Adrenal gland (tissue), 12 donors: ENCODE results near the gene KIAA1671. TPM values are rescaled to one million over a fixed set of nuclear protein-coding genes. Genes with fewer than 3 reads are reported as not detected.

Source experiments
- DNase-seq, 7 donors: peaks; one replicate each; pipeline ENCODE4 v3.0.0-alpha.2; 2019 to 2020
- H3K27ac ChIP-seq, 5 donors: fragments of 200-600 bp; sonication (generic) in 4 of 5; 1 replicate in 3 of 5; 2 replicates in 2 of 5; pipeline versions ENCODE4 v1.5.1 to v1.8.0; 2016 to 2020; ENCODE audit warnings: mild to moderate bottlenecking in 1 of 5
- H3K27me3 ChIP-seq: fragments of 200-600 bp; 2 replicates; pipeline ENCODE4 v1.8.0; 2021
- H3K36me3 ChIP-seq, 2 donors: fragments of 200-600 bp; replicated peaks in 1 of 2; 1 replicate in 1 of 2; 2 replicates in 1 of 2; pipeline versions ENCODE4 v1.5.1 to v1.8.0; 2018 to 2022
- H3K4me1 ChIP-seq, 2 donors: fragments of 200-600 bp; replicated peaks in 1 of 2; 1 replicate in 1 of 2; 2 replicates in 1 of 2; pipeline versions ENCODE4 v1.5.1 to v1.8.0; 2018 to 2021
- H3K4me3 ChIP-seq, 4 donors: fragments of 200-600 bp; sonication (generic) in 3 of 4; one replicate each; pipeline ENCODE4 v1.5.1; 2016 to 2018
- H3K9me3 ChIP-seq, 3 donors: fragments of 200-600 bp; sonication (generic) in 1 of 3; replicated peaks in 1 of 3; 1 replicate in 2 of 3; 2 replicates in 1 of 3; pipeline versions ENCODE4 v1.5.1 to v1.8.0; 2016 to 2021
- POLR2A ChIP-seq, 2 donors: fragments of 450-650 bp; IDR thresholded peaks; one replicate each; pipeline ENCODE4 v1.6.1; 2017; ENCODE audit warnings: antibody characterized with exemption in 2 of 2, mild to moderate bottlenecking in 2 of 2, moderate library complexity in 1 of 2
- WGBS, 4 donors: extraction: QIAGEN DNeasy Blood & Tissue Kit in 2 of 4; methylation state at CpG; one replicate each; pipeline versions ENCODE4 v1.1.5 to v1.1.7; 2013 to 2017; 5-methylcytosine and 5-hydroxymethylcytosine counted together
- intact Hi-C, 2 donors: fragments of 100-400 bp; cut with DNase I; formaldehyde crosslinking; loops; one replicate each; pipeline versions ENCODE4 v1.14.1 to v1.15.0; 2022 to 2023
- polyA plus RNA-seq, 3 donors: library from polyadenylated mRNA; stranded (reverse); fragments of 200-250 nt in 2 of 3; fragments of 350-450 nt in 1 of 3; fragmentation: Illumina TruSeq in 1 of 3; extraction: RNeasy Lipid Tissue Mini Kit (QIAGEN cat#74804) in 1 of 3; gene quantifications; one replicate each; pipeline ENCODE4 v1.2.3, GENCODE V29; 2013 to 2014
- total RNA-seq, 9 donors: library from RNA; depleted of rRNA in 4 of 9; stranded (reverse); fragments of >200 nt in 4 of 9; fragments of 120-200 nt in 1 of 9; fragmentation: NEBNext Ultra II Directional in 1 of 9; extraction: Animal tissue kit (Norgen Biotek cat#: 25700) in 1 of 9; gene quantifications; one replicate each; pipeline versions ENCODE4 v1.1.0 to v1.2.4, GENCODE V29; 2013 to 2023
- TF ChIP-seq, protein P1 (sequence below), 6 experiments: fragments of 450-650 bp in 4 of 6; fragments of 200-600 bp in 2 of 6; sonication (generic) in 1 of 6; IDR thresholded peaks; 1 replicate in 5 of 6; 2 replicates in 1 of 6; pipeline versions ENCODE4 v1.5.1 to v1.8.0; 2016 to 2021; ENCODE audit warnings: antibody characterized with exemption in 6 of 6, mild to moderate bottlenecking in 2 of 6, moderate library complexity in 1 of 6
- donor health status: healthy with polysubstance abuse.
- donor health status: Bipolar disorder and iron deficiency.
- donor health status: DM: yes; HTN: yes; CAD: no.
- donor health status: DM: no; HTN: no; CAD: no.
- donor health status: DM: no; HTN: no; CAD: no.
- donor health status: DM: yes; HTN: yes; CAD: no.

Gene KIAA1671
- total and polyA plus RNA-seq, 12 donors = 5.3 to 71.0 (median 45.8) TPM

DNA sequence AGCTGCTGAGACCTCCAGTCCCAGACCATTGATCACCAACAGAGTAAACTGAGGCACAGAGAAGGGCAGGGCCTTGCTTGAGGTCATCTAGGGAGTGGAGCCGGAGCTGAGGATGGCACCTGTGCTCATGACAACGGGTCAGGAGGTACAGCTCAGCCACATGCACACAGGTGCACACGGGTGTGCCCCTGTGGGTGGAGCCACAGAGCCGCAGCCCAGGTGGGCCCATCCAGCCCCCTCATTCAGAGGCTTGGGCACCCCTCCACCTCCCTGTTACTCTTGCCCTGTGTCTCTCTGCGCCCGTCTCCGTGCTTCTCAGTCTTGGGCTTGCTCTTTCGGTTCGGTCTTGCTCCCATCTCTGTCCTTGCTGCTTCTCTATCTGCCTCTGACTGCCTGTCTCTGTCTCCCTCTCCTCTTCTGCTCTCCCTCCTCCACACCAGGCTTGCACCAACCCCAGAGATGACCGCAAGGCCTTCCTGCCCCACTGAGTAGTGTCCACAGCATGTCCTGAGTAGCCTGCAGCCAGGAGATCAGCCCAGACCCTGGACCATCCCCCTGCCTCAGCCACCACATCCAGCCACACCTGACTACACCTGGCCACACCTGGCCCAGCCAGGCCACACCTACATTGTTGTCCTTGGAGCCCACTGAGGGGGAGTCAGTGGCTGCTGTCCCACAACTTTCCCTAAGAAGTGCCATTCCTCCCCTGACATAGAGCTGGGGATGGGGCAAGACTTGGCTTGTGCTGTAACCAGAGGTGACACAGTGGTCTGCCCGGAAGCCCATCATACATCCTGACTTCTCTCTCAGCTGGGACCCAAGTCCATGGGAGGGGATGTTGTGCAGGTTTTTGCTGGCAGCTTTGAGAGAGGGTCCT lies 207.8 kb downstream of the KIAA1671 start:
- intact Hi-C loops = no loop called here
- peaks cover 0 to 12% of the 10 kb centered on the region in 2 donors for H3K4me1 ChIP-seq
- no peaks in the 10 kb centered on the region for H3K36me3 ChIP-seq
- no peak overlapping the region for H3K4me3 ChIP-seq
- H3K27me3 ChIP-seq = no peaks in the 10 kb centered on the region
- TF ChIP-seq, protein P1, sequence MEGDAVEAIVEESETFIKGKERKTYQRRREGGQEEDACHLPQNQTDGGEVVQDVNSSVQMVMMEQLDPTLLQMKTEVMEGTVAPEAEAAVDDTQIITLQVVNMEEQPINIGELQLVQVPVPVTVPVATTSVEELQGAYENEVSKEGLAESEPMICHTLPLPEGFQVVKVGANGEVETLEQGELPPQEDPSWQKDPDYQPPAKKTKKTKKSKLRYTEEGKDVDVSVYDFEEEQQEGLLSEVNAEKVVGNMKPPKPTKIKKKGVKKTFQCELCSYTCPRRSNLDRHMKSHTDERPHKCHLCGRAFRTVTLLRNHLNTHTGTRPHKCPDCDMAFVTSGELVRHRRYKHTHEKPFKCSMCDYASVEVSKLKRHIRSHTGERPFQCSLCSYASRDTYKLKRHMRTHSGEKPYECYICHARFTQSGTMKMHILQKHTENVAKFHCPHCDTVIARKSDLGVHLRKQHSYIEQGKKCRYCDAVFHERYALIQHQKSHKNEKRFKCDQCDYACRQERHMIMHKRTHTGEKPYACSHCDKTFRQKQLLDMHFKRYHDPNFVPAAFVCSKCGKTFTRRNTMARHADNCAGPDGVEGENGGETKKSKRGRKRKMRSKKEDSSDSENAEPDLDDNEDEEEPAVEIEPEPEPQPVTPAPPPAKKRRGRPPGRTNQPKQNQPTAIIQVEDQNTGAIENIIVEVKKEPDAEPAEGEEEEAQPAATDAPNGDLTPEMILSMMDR (IDR thresholded peaks at IDR 0.05) = no peak
- no peak for TF ChIP-seq POLR2A (IDR thresholded peaks at IDR 0.05)
- WGBS, 4 donors = 93 to 97% (median 94%) methylated on average over 11 of the region's 11 CpGs
- DNase-seq = no peak
- H3K27ac ChIP-seq = no peak overlapping the region
- no peaks in the 10 kb centered on the region for H3K9me3 ChIP-seq

DNA sequence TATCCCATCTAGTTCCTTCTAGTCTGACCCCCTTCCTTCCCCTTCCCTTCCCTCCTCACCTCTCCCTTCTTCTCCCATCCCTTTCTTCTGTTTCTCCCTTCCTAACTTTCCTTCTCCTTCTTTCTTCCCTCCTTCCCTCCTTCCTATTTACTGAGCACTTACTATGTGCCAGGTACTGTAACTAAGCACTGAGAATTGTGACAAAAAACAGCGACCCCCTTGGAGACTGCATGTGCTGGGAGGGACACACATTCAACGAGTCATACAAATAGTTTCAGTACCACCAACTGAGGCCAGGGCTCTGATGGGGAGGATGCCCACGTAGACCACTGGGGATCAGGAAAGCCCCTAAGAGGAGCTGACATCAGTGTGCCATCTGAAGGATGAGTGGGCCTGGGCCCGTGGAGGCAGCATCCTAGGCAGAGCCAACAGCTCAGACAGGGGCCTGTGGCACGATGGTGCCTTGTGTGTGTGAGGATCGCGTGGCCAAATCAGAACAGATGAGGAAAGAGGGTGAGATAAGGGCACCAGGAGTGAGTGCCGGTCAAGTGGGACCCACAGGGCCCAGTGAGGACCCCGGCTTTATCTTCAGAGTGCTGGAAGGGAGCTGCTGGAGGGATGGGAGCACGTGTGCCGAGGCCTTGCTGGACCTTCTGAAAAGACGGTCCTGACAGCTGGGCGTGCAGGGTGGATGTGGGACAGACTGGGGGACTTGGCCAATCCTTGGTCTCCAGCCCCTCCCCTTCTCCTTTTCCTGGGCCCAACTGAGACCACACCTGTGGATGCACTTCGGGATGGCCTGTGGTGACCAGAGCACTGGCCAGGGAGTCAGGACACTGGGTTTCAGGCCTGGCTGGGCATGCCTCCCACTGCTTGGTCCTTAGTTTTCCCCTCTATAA lies 208.8 kb downstream of the KIAA1671 start:
- no peak overlapping the region for H3K27ac ChIP-seq

DNA sequence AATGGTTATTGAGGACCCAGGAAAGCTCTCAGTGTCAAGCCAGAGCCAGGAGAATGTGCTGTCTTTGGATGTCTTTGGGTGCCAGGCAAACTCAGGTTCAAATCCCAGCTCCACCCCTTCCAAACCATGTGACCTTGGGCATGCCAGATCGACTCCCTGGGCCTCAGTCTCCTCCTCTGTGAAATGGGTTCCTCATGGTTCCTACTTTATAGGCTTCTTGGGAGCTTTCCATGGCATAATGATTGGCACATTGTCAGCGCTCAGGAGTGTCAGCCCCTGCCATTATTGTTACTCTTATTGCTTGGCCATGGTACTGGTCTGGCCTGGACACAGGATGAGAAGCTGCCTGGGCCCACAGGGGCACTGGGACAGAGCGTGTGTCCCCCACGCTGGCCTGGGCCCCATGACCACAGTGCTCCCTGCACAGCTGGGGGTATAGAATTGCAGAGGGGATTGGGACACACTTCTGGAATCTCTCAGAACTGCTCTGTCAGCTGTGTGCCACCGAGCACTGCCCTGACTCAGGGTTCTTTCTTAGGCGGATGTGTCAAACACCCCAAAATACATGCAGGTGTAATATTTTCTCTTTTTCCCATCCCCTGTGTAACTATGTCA lies 209.5 kb downstream of the KIAA1671 start:
- H3K36me3 ChIP-seq = no peaks in the 10 kb centered on the region
- no peak for DNase-seq
- no peaks in the 10 kb centered on the region for H3K9me3 ChIP-seq
- H3K27me3 ChIP-seq = no peaks in the 10 kb centered on the region
- no peak overlapping the region for H3K27ac ChIP-seq
- WGBS, 4 donors = 91 to 98% (median 94%) methylated on average over 4 to 6 of the region's 6 CpGs
- no peak for TF ChIP-seq POLR2A (IDR thresholded peaks at IDR 0.05)
- TF ChIP-seq, protein P1 (IDR thresholded peaks at IDR 0.05) = no peak
- intact Hi-C loops = no loop called here
- no peak overlapping the region for H3K4me3 ChIP-seq
- H3K4me1 ChIP-seq = peaks cover 0 to 16% of the 10 kb centered on the region in 2 donors

More for the DNA sequence above, 208.8 kb downstream of the KIAA1671 start:
- 78 to 87% (median 86%) methylated on average over 12 to 14 of the region's 14 CpGs for WGBS, 4 donors
- no peak for TF ChIP-seq POLR2A (IDR thresholded peaks at IDR 0.05)
- TF ChIP-seq, protein P1 (IDR thresholded peaks at IDR 0.05) = no peak
- peaks cover 0 to 13% of the 10 kb centered on the region in 2 donors for H3K4me1 ChIP-seq
- H3K27me3 ChIP-seq = no peaks in the 10 kb centered on the region
- no peaks in the 10 kb centered on the region for H3K9me3 ChIP-seq
- intact Hi-C loops = no loop called here
- no peak for DNase-seq
- H3K4me3 ChIP-seq = no peak overlapping the region
- H3K36me3 ChIP-seq = no peaks in the 10 kb centered on the region

DNA sequence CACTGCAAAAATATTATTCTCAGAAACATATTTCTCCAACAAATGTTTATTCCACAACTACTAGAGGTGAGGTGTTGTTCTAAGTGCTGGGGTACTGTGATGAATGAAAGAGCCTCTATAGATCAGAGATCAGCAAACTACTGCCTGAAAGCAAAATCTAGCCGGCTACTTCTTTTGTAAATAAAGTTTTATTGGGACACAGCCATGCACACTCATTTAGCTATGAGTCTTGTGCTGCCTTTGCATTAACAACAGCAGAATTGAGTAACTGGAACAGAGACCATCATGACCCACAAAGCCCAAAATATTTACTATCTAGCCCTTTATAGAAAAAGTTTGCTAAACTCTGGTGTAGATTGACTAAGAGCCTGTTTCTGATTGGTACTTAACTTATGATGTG lies 210.0 kb downstream of the KIAA1671 start:
- intact Hi-C loops = no loop called here
- 94 to 100% (median 97%) methylated on average over 1 of the region's 1 CpG for WGBS, 4 donors
- no peak for DNase-seq
- TF ChIP-seq, protein P1 (IDR thresholded peaks at IDR 0.05) = no peak
- no peak for TF ChIP-seq POLR2A (IDR thresholded peaks at IDR 0.05)
- no peak overlapping the region for H3K27ac ChIP-seq
- no peak overlapping the region for H3K4me3 ChIP-seq
- no peaks in the 10 kb centered on the region for H3K9me3 ChIP-seq
- H3K27me3 ChIP-seq = no peaks in the 10 kb centered on the region
- H3K4me1 ChIP-seq = peaks cover 0 to 19% of the 10 kb centered on the region in 2 donors
- no peaks in the 10 kb centered on the region for H3K36me3 ChIP-seq
